Superior temporal gyrus (tissue), 1 donor: ENCODE data around the gene CERT1.
A peak's percentile ranks its signal among the peaks of the same experiment; 100 is the strongest.
"Not testable (repeated sequence)": the region's sequence is repeated elsewhere in the genome, so short reads cannot be mapped to it uniquely, and the experiment has no call there.

Experiments
- DNase-seq: peaks from one replicate; pipeline ENCODE4 v3.0.0-alpha.2; 2016; ENCODE audit errors: extremely low spot score

The CERT1 gene

GRCh38 chr5:75511435-75512382 lies at the start of gene CERT1, which contains the start of gene POLK:
Gene CERT1 (minus strand): TSS chr5:75511629. CDS start chr5:75511207, 422 bp downstream.
Gene POLK (plus strand): TSS chr5:75511891.
- DNase-seq: peak; percentile 99

GRCh38 chr5:75560655-75561054 lies 49.2 kb upstream of the CERT1 start:
- DNase-seq: not testable (repeated sequence)

- no peak for DNase-seq
Measured at GRCh38 chr5:75558981-75559632, 47.7 kb upstream of the CERT1 start.

GRCh38 chr5:75558221-75558620 lies 46.8 kb upstream of the CERT1 start:
- no peak for DNase-seq

- no peak for DNase-seq
Measured at GRCh38 chr5:75553358-75553757, 41.9 kb upstream of the CERT1 start.

GRCh38 chr5:75552764-75553163 lies 41.3 kb upstream of the CERT1 start:
- no peak for DNase-seq

- no peak for DNase-seq
Measured at GRCh38 chr5:75551471-75551870, 40.0 kb upstream of the CERT1 start.

- DNase-seq: no peak
Measured at GRCh38 chr5:75550597-75550996, 39.2 kb upstream of the CERT1 start.

GRCh38 chr5:75547812-75548211 lies 36.4 kb upstream of the CERT1 start:
- no peak for DNase-seq

GRCh38 chr5:75546830-75547229 lies 35.4 kb upstream of the CERT1 start:
- DNase-seq: no peak

GRCh38 chr5:75545131-75545530 lies 33.7 kb upstream of the CERT1 start:
- DNase-seq: no peak

GRCh38 chr5:75538211-75538610 lies 26.8 kb upstream of the CERT1 start:
- no peak for DNase-seq

- DNase-seq: no peak
Measured at GRCh38 chr5:75536694-75537360, 25.4 kb upstream of the CERT1 start.

GRCh38 chr5:75536147-75536546 lies 24.7 kb upstream of the CERT1 start:
- DNase-seq: no peak

GRCh38 chr5:75534734-75535133 lies 23.3 kb upstream of the CERT1 start:
- DNase-seq: no peak

GRCh38 chr5:75533716-75534115 lies 22.3 kb upstream of the CERT1 start:
- DNase-seq: not testable (repeated sequence)

GRCh38 chr5:75532190-75532589 lies 20.8 kb upstream of the CERT1 start:
- DNase-seq: no peak

- no peak for DNase-seq
Measured at GRCh38 chr5:75529185-75529584, 17.8 kb upstream of the CERT1 start.

- DNase-seq: no peak
Measured at GRCh38 chr5:75526070-75526469, 14.6 kb upstream of the CERT1 start.

GRCh38 chr5:75525344-75525743 lies 13.9 kb upstream of the CERT1 start:
- no peak for DNase-seq

GRCh38 chr5:75524591-75524990 lies 13.2 kb upstream of the CERT1 start:
- no peak for DNase-seq

- no peak for DNase-seq
Measured at GRCh38 chr5:75524071-75524470, 12.6 kb upstream of the CERT1 start.
